IPS-11a (cell line): ENCODE measurements around the gene CLMN.

Experiments
- H3K4me3 ChIP-seq: one replicate; pipeline ENCODE4 v1.5.1; 2013; ENCODE audit warnings: low read depth, low read length, control low read depth

The CLMN gene

GRCh38 chr14:95304342-95304741 is 15.4 kb downstream of the CLMN start:
- H3K4me3 ChIP-seq = no peak overlapping the region

DNA sequence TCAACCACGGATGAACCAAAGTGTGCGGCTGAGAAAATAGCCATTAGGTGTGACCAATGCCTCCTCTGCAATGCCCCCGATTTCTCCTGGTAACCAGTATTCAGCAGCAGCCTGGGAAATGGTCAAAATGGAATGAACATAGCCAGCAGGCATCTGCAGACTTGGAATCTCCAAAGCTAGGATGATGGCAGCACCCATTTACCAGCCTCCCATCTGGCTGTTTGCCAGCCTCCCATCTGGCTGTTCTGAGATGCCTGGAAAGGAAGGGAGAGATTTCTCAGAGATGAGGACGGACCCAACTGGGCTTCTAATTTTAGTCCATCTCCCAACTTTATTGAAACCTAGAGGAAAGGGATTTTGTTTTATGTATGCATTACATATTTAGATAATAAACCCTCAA is 16.2 kb downstream of the CLMN start:
- no peak overlapping the region for H3K4me3 ChIP-seq

GRCh38 chr14:95302667-95303506 is 16.8 kb downstream of the CLMN start:
- no peak overlapping the region for H3K4me3 ChIP-seq

- no peak overlapping the region for H3K4me3 ChIP-seq
Observed at GRCh38 chr14:95301527-95302187, 18.1 kb downstream of the CLMN start.

DNA sequence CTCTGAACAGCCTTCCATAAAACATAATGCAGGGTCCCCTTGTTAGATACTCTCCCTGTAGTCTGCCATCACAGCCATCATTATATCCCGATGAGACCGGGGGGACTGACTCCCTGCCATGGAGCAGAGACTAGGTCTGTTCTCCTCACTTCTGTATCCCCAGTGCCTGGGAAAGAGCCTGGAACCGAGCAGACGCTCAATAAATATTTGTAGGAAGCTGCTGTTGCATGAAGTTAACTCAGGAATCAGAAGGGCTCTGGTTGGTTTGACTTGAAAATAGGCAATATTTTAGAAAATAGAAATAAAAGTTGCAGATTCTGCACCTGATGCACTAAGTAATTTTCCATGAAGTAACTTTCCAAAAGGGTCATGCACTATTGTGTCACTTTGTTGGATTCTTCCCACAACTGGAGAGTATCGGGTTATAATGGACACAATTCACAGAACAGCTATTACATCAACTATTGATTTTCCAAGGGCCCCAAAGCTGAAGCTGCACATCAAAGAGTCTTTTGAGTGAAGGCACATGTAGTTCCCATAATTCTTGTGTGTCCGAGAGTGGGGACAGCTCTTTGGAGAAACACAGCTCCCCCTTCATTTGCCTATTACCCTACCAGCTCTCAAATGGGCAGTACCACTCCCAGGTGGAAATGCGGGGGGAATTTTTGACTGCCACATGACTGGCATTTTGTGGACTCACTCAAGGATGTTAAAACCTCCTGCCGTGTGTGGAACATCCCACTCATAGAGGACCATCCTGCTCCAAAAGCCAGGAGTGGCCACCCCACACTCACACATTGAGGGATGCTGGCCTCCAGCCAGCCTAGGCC is 18.8 kb downstream of the CLMN start:
- no peak overlapping the region for H3K4me3 ChIP-seq

- H3K4me3 ChIP-seq = no peak overlapping the region
Observed at GRCh38 chr14:95300002-95300696, 19.6 kb downstream of the CLMN start.

DNA sequence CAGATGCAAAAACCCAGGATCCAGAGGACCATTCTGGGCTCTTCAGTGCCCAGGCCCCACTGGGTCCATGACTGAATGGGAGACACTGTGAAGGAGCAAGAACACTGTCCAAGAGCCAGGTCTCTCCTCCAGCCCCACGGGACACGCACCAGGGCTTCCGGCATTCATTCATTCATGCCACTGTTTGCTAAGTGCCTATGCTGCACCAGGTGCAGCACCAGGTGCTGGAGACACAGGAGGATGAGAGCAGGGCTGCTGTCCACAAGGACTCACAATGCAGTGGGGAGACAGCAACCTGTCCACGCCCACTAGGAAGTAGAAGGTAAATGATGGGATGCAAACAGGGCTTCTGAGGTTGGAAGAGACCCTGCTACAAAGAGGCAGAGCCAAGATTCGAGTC is 20.4 kb downstream of the CLMN start:
- no peak overlapping the region for H3K4me3 ChIP-seq

DNA sequence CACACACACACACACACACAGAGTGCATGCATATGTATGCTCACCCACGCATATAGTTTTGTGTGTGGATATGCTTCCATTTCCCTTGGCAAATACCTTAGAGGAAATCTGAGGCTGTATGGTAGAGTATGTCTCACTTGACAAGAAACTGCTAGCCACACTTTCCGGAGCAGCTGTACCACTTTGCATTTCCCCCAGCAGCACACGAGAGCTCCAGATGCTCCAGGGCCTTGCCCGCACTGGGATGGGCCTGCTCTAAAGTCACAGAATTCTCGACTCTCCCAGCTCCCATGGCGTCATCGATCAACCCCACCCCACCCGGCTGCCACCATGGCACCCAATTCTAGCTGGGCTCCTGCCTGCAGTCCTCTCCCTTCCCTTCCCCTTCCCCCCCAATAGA is 21.9 kb downstream of the CLMN start:
- no peak overlapping the region for H3K4me3 ChIP-seq

DNA sequence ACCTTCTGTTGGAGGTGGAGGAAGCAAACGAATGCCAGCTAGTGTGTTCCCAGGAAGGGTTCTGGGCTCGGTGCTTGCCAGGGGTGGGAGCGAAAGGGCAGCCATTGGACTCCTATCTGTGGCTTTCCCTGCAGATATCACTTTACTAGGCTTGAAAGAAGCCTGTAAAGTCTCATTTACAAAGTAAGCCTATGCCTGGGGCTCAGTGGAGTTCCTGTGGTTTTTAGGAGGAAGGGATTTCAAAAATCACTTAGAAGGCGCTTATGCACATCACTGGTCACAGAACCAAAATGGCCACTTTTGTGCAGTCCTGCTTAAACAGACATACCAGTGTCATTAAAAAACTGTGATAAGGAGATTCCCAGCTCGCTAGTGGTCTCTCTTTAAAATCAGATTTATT is 22.7 kb downstream of the CLMN start:
- no peak overlapping the region for H3K4me3 ChIP-seq

- no peak overlapping the region for H3K4me3 ChIP-seq
Observed at GRCh38 chr14:95295600-95296376, 23.9 kb downstream of the CLMN start.

DNA sequence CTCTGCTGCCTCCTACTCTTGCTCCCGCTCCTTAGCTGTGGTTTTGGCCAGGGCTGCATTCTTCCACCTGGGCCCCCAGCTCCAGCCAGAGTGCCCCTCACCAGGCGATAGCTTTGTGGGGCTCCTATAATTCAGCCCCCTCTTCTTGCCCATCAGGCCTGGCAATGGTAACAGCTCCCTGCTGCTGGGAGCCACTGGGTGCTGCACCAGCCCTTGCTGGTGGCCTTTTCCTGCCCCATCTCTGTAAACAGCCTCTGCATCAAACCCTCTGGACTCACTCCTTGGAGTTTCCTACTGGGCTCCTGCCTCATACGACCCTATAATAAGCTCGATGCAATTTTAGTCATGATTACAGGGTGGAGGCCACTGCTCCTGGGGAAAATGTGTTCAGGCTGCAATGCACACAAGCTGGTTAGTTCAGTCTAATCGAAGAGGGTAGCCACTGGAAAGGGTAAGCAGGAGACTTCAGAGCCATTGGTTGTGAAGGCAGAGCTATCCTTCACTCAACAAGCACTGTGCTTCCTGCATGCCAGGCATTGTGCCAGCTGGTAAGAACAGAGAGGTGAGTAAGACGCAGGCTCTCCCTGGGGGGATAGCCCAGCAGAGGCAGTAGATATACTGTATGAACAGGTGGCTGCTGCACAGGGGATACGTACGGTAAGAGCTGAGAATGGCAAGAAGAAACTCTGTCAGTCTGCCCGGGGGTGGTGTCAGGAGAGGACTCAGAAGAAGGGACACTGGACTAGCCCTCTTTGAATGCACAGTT is 24.7 kb downstream of the CLMN start:
- H3K4me3 ChIP-seq = no peak overlapping the region

DNA sequence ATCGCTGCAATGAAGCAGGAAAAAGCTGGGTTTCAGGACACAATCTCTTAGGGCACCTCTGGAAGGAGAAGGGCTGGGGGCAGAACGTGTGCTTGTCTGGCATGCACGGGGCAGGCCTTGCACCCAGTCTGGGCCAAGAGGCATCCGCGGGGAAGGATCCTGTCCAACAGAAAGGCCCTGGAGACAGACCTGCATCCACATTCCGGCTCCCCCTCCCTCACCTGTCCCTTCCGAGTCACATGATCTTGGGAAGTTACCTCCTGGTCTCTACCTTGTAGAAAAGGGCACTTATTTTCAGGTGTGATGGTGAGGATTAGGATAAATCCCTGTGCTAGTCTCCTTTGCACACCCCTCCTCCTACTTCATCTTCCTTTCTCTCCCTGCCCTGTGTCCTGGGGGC is 25.4 kb downstream of the CLMN start:
- H3K4me3 ChIP-seq = no peak overlapping the region

- H3K4me3 ChIP-seq = no peak overlapping the region
Observed at GRCh38 chr14:95293449-95293848, 26.3 kb downstream of the CLMN start.

- H3K4me3 ChIP-seq = no peak overlapping the region
Observed at GRCh38 chr14:95292660-95293425, 26.9 kb downstream of the CLMN start.

- H3K4me3 ChIP-seq = no peak overlapping the region
Observed at GRCh38 chr14:95291859-95292542, 27.7 kb downstream of the CLMN start.

- H3K4me3 ChIP-seq = no peak overlapping the region
Observed at GRCh38 chr14:95290871-95291431, 28.8 kb downstream of the CLMN start.

DNA sequence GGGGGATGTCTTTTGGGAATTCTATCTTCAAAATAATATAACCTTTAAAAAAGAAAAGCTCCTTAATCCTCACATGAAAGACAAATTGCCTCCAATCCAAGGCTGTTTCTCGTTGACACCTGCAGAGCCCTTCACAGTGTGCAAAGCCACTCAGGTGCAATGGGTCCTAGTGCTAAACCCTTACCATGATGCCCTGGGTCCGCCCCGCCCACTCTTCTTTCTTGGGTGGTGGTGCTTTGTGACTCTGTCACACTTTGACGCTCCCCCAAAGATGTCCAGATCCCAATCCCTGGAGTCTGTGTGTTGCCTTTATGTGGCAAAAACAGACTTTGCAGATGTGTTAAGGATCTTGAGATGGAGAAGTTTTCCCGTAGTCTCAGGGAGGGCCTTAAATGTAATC is 29.7 kb downstream of the CLMN start:
- no peak overlapping the region for H3K4me3 ChIP-seq
